Nephron progenitor cell (in vitro differentiated cells): Measurements from ENCODE around the gene LHPP.
A peak's percentile ranks its signal among the peaks of the same experiment; 100 is the strongest.

ENCODE experiments used
- DNase-seq: peaks from one replicate; pipeline ENCODE4 v3.0.0; 2021
- H3K27ac Mint-ChIP-seq: 2 replicates; pipeline ENCODE4 v1.8.0; 2021; ENCODE audit warnings: mild to moderate bottlenecking, moderate library complexity, mixed read lengths
- H3K27me3 Mint-ChIP-seq: 2 replicates; pipeline ENCODE4 v1.8.0; 2021; ENCODE audit warnings: mild to moderate bottlenecking, low read depth, mixed read lengths; ENCODE audit not compliant: poor library complexity
- H3K36me3 Mint-ChIP-seq: 2 replicates; pipeline ENCODE4 v1.8.0; 2021; ENCODE audit warnings: low read depth, mixed read lengths
- H3K4me1 Mint-ChIP-seq: 2 replicates; pipeline ENCODE4 v1.8.0; 2021; ENCODE audit warnings: mixed read lengths
- H3K4me3 Mint-ChIP-seq: 2 replicates; pipeline ENCODE4 v1.8.0; 2021; ENCODE audit warnings: mild to moderate bottlenecking, moderate library complexity, mixed read lengths
- H3K9me3 Mint-ChIP-seq: 2 replicates; pipeline ENCODE4 v1.8.0; 2021; ENCODE audit warnings: mild to moderate bottlenecking, moderate library complexity, mixed read lengths
- CTCF ChIP-seq: fragments of 200-600 bp; sonication (generic); IDR thresholded peaks from 2 replicates; pipeline ENCODE4 v1.5.0; 2021; ENCODE audit warnings: antibody characterized with exemption

Gene LHPP

DNA sequence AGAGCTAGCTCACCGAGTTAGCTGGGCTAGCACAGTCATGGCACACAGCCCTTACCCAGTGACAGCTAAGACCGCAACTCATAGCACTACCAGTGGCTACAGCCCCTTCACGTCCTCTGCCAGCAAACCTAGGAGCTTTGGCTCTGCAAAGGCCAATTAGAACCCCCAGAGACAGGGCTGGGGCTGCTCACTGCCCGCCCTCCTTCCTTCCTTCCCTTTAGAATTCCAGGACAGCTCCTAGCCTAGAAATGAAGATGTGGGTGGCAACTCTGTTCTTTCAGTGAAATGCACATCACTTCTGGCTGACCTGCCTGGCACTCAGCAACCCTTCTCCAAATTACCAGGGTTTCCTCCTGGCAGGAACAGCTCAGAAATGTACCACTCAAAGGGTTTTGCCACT, 182.6 kb downstream of the LHPP start:
- Mint-ChIP-seq H3K4me3 (no peak overlapping the region), H3K4me1 (peaks cover 71% of the 10 kb centered on the region)

GRCh38 chr10:124644771-124645415, 183.3 kb downstream of the LHPP start:
- DNase-seq, result no peak
- H3K4me3 Mint-ChIP-seq, result no peak overlapping the region
- H3K9me3 Mint-ChIP-seq, result no peaks in the 10 kb centered on the region

More for the DNA sequence above, 182.6 kb downstream of the LHPP start:
- TF ChIP-seq CTCF, result no peak
- H3K36me3 Mint-ChIP-seq, result peaks cover 4% of the 10 kb centered on the region
- H3K9me3 Mint-ChIP-seq, result no peaks in the 10 kb centered on the region
- H3K27me3 Mint-ChIP-seq, result peaks cover 3% of the 10 kb centered on the region
- no peak for DNase-seq
- peak overlapping the region; percentile 36 for H3K27ac Mint-ChIP-seq

DNA sequence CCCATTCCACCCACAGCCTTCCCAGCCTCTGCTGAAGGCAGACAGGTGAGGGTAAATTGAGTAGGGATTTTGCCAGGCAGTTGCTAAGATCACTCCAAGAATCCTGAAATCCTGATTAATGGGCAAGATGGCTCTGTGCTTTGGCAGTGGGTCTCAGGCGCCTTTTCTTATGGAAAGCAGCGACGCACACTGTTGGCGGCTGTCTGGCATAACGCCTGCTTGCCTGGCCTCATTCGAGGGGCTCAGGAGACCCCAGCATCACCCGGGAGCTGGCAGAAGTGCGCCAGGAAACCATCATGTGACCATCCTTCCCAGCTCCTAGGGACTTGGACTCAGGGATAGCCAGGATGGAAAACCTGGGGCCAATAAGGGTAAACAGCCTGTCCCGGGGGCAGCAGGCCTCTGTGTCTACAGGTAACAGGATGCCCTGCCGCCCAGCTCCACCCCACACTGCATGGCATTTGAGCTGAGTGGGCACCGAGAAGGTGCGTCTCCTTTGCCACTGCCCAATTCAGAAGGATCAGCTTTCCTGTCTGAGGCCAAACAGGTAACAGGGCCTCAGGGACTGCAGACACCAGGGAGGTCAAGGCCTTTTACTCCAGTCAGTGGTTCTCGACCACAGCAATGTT, 184.0 kb downstream of the LHPP start:
- no peak overlapping the region for H3K4me3 Mint-ChIP-seq
- peaks cover 3% of the 10 kb centered on the region for H3K27me3 Mint-ChIP-seq
- no peak for DNase-seq
- no peaks in the 10 kb centered on the region for H3K9me3 Mint-ChIP-seq
- H3K27ac Mint-ChIP-seq, result no peak overlapping the region
- peaks cover 4% of the 10 kb centered on the region for H3K36me3 Mint-ChIP-seq
- TF ChIP-seq CTCF, result no peak
- peaks cover 69% of the 10 kb centered on the region for H3K4me1 Mint-ChIP-seq

More at GRCh38 chr10:124644771-124645415, 183.3 kb downstream of the LHPP start:
- H3K36me3 Mint-ChIP-seq, result peaks cover 4% of the 10 kb centered on the region
- H3K27ac Mint-ChIP-seq, result no peak overlapping the region
- TF ChIP-seq CTCF, result no peak
- peaks cover 3% of the 10 kb centered on the region for H3K27me3 Mint-ChIP-seq
- H3K4me1 Mint-ChIP-seq, result peaks cover 72% of the 10 kb centered on the region

DNA sequence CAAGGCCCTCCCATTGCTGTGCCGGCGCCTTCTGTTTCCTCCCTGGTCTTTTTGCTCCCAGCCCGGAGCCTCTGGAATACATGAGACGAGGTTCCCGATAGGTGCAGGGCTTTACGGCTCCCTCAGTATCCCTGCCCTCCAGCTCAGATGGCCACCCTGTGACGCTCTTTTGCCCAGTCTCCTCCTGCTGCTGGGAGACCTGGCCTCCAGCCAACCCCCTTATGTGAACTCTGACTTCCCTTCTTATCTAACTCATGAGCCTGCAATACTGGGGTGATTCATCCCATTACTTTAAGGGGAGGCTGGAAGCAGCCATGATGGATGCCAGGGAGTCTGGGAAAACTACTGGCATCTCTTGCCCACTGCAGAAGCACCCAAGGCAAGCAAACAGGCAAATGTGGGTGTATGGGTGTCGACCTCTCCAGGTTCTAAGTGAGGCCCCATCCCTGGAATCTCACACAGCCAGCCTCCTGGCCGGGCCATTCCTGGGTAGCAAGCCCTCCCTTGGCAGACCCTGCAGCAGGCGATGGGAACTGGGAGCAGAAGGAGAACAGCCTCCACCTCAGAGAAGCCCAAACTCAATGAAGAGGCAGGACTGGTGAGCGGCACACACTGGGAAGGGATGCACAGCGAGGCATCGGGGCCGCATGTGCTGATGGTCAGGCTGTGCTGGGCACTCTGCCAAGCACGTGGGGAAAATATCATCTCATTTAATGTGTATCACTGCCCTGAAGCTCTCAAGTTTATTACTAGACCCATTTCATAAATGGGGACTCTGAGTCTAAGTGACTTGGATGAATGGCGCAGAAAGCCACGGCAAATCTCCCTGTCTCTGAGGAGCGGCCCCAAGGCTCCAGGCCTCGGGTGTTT, 185.1 kb downstream of the LHPP start:
- TF ChIP-seq CTCF, result no peak
- Mint-ChIP-seq H3K4me1 (peaks cover 66% of the 10 kb centered on the region), H3K9me3 (no peaks in the 10 kb centered on the region), H3K4me3 (no peak overlapping the region), H3K27me3 (peaks cover 3% of the 10 kb centered on the region), H3K36me3 (peaks cover 4% of the 10 kb centered on the region), H3K27ac (no peak overlapping the region)
- no peak for DNase-seq

DNA sequence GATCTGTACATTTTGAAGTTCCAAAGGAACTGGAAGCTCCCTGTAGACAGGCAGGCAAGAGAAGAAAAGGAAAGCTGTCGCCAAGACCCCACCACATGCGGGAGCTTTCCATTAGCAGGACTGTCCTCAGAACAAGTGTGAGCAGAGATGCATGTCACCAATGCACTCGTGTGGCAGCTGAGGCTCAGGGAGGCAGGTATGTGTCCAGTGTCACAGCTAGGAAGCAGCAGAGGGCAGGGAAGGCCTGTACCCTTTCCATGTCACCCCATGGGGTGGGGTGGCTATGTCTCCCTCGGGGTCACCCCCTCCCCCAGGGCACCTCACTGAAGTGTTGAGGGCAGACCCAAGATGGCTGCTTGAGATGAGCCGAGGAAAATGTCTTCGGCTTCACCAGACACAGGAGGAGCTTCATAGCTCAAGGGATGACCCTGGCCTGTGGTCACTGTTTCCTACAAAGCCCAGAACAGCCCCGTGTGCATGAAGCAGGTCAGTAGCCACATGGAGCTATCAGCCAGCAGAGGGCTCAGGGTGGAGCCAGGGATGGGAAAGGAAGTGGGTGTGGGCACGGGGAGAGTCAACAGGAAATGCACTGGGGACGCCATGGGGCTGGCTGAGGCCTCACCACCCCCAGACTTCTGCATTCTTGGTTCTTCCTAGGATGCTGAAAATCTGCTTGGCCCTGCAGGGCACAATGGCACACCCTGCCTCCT, 186.0 kb downstream of the LHPP start:
- Mint-ChIP-seq H3K4me3 (no peak overlapping the region), H3K36me3 (peaks cover 3% of the 10 kb centered on the region), H3K4me1 (peaks cover 63% of the 10 kb centered on the region), H3K27me3 (peaks cover 2% of the 10 kb centered on the region), H3K27ac (no peak overlapping the region), H3K9me3 (no peaks in the 10 kb centered on the region)
- no peak for DNase-seq
- no peak for TF ChIP-seq CTCF
